ENCODE measurements around the gene DONSON.

Gene DONSON

DNA sequence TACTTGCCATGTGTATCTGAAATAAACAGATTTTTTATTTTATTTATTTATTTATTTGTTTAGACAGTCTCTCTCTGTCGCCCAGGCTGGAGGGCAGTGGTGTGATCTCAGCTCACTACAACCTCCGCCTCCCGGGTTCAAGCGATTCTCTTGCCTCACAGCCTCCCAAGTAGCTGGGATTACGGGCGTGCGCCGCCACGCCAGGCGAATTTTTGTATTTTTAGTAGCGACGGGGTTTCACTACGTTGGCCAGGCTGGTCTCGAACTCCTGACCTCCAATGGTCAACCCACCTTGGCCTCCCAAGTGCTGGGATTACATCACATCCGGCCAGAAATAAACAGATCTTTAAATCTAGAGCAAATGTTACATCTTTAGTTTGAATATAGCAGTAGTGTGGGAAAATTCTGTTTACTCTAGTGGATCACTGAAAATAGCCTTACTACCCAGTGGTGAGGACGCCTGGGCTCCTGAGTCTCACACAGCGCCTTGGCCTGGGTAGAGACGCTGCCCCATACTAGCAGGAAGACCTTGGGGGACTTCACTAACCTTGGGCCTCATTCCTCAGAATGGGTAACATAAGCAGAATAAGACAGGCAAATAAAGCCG, 47.3 kb downstream of the DONSON start:
- no peak for DNase-seq

DNA sequence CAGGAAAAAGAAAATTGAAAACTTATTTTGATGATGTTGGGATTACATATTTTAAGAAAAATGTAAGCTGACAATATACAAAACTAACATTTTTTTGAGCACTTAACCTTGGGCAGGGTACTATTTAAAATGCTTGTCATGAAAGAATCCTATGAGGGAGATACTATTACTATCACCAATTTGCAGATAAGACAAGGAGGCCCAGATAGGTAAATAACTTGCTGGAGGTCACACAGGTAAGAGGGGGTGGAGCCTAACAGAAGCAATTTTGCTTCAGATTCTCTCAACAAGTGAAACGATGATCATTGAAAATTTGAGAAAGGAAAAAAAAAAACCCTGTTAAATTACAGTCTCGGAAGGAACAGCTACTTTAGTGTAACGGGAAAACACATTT, 47.8 kb downstream of the DONSON start:
- DNase-seq = no peak

DNA sequence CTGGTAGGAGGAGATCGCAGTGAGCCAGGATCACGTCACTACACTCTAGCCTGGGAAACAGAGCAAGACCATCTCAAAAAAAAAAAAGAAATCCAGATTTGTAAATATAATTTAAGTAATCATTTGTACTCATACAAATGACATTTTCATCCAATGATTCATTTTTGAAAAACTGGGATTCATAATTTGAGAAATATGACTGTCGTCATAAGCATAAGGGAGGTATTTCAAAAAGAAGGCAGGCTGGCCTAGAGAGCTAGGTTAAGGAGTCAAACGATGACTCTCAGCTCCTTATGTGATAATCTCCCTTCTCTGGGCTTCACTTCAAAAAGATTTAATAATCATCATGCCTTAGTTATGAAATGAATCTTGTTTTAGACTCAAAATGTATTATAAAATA, 48.9 kb downstream of the DONSON start:
- no peak for DNase-seq

DNA sequence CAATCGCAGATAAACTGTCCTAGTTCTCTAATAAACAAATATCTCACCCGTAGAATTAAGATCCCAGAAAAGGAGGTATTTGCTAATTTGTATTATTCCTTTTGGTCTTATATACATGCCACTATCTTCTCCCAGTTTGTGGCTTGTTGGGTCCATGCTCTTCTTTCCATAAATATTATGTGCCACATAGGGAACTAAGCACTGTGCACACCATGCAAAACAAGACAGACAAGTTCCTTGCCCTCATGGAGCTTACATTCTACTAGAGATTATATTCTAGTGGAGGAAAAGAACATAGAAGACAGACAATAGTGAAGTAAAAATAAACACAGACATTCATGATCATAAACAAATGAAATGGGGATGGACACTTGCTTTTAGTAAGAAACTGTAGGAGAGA, 51.3 kb downstream of the DONSON start:
- DNase-seq = no peak

DNA sequence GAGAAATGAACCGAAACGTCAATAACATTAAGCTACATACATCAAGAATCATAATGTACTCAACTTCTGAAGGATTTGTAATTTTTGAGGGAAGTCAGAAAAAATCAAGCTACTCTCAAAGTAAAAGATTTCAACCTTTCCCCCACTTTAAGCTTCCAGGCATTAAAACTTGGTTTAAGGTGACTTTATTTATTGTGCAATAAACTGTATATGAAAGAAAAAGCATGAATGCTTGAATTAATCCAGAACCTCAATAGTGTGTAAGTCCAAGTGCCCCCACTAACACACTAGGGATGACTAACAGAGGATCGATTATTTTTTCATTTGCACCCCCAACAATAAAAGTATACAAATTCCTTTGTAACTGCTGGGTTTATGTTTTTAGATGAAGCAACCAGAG, 57.5 kb downstream of the DONSON start:
- DNase-seq = no peak

All from 8988T (cell line).